Cardiac fibroblast (primary cell): ENCODE results near the gene PYDC2.

ENCODE experiments used
- DNase-seq, 2 donors: peaks; one replicate each; pipeline versions ENCODE4 v3.0.0 to v3.0.0-alpha.2; 2010; ENCODE audit warnings: low read depth in 2 of 2
- H3K4me3 ChIP-seq, 2 donors: replicated peaks in 1 of 2; 1 replicate in 1 of 2; 2 replicates in 1 of 2; pipeline ENCODE4 v1.5.1; 2011; ENCODE audit warnings: low read depth in 2 of 2, low read length in 2 of 2, mild to moderate bottlenecking in 2 of 2, moderate library complexity in 1 of 2
- CTCF ChIP-seq: IDR thresholded peaks from one replicate; pipeline ENCODE4 v1.5.1; 2011; ENCODE audit warnings: low read depth, mild to moderate bottlenecking, low read length, inconsistent platforms

PYDC2 gene

GRCh38 chr3:191424881-191425280, 36.1 kb upstream of the PYDC2 start:
- no peak for TF ChIP-seq CTCF
- H3K4me3 ChIP-seq = no peak overlapping the region
- no peak for DNase-seq

- H3K4me3 ChIP-seq = no peak overlapping the region
- no peak for TF ChIP-seq CTCF
- DNase-seq = peak in 1 of 2 donors; percentile 9
Observed at GRCh38 chr3:191425322-191425734, 35.6 kb upstream of the PYDC2 start.

GRCh38 chr3:191426311-191426710, 34.7 kb upstream of the PYDC2 start:
- no peak for DNase-seq
- no peak for TF ChIP-seq CTCF
- H3K4me3 ChIP-seq = no peak overlapping the region

GRCh38 chr3:191428177-191428576, 32.8 kb upstream of the PYDC2 start:
- DNase-seq = no peak
- no peak overlapping the region for H3K4me3 ChIP-seq
- no peak for TF ChIP-seq CTCF

GRCh38 chr3:191430103-191430502, 30.9 kb upstream of the PYDC2 start:
- no peak for TF ChIP-seq CTCF
- DNase-seq = no peak
- H3K4me3 ChIP-seq = no peak overlapping the region

GRCh38 chr3:191431160-191431822, 29.7 kb upstream of the PYDC2 start:
- no peak for TF ChIP-seq CTCF
- no peak for DNase-seq
- no peak overlapping the region for H3K4me3 ChIP-seq

- no peak overlapping the region for H3K4me3 ChIP-seq
- TF ChIP-seq CTCF = no peak
- no peak for DNase-seq
Observed at GRCh38 chr3:191432162-191432561, 28.8 kb upstream of the PYDC2 start.
